Mesodermal cell (in vitro differentiated cells): Measurements from ENCODE around the gene GNE.
"Not testable (repeated sequence)": the region's sequence is repeated elsewhere in the genome, so short reads cannot be mapped to it uniquely, and the experiment has no call there.

Experiments
- H3K27ac ChIP-seq: 2 replicates; pipeline ENCODE4 v1.7.0; 2013; ENCODE audit warnings: mild to moderate bottlenecking, low read depth, low read length, moderate library complexity; ENCODE audit not compliant: severe bottlenecking
- H3K36me3 ChIP-seq: 2 replicates; pipeline ENCODE4 v1.7.1; 2013; ENCODE audit warnings: mild to moderate bottlenecking, low read length, moderate library complexity; ENCODE audit not compliant: control insufficient read depth, insufficient read depth
- H3K4me1 ChIP-seq: one replicate; pipeline ENCODE4 v1.7.1; 2013; ENCODE audit warnings: mild to moderate bottlenecking, low read length; ENCODE audit not compliant: insufficient read depth, control insufficient read depth, poor library complexity, severe bottlenecking
- H3K4me3 ChIP-seq: 2 replicates; pipeline ENCODE4 v1.7.0; 2013; ENCODE audit warnings: low read length, control low read depth, mild to moderate bottlenecking; ENCODE audit not compliant: insufficient read depth, poor library complexity, severe bottlenecking; ENCODE audit errors: extremely low read depth
- H3K9me3 ChIP-seq: 2 replicates; pipeline ENCODE4 v1.7.1; 2013; ENCODE audit warnings: mild to moderate bottlenecking, low read length, moderate library complexity; ENCODE audit not compliant: control insufficient read depth
- WGBS, 2 experiments: methylation state at CpG; one replicate each; pipeline ENCODE4 v1.1.5; 2013; ENCODE audit warnings: missing lambda C conversion rate in 2 of 2; ENCODE audit not compliant: insufficient coverage in 2 of 2; 5-methylcytosine and 5-hydroxymethylcytosine counted together

GNE gene

GRCh38 chr9:36239675-36240074 is 18.6 kb downstream of the GNE start:
- not testable (repeated sequence) for H3K27ac ChIP-seq, H3K9me3 ChIP-seq
- 100% methylated on average over 1 to 3 of the region's 3 CpGs for WGBS, 2 experiments

GRCh38 chr9:36239205-36239604 is 19.0 kb downstream of the GNE start:
- H3K27ac ChIP-seq, H3K4me3 ChIP-seq, H3K4me1 ChIP-seq, H3K9me3 ChIP-seq: not testable (repeated sequence)
- WGBS, 2 experiments, result 91 to 98% methylated on average over 5 of the region's 7 CpGs
- peaks cover 66% of the 10 kb centered on the region for H3K36me3 ChIP-seq

More at GRCh38 chr9:36239675-36240074, 18.6 kb downstream of the GNE start:
- H3K4me3 ChIP-seq, H3K4me1 ChIP-seq: not testable (repeated sequence)
- peaks cover 64% of the 10 kb centered on the region for H3K36me3 ChIP-seq

- 100% methylated on average over 1 of the region's 3 CpGs; no CpG with 5 or more reads in 1 of the 2 experiments for WGBS, 2 experiments
- Histone ChIP-seq H3K36me3 (peaks cover 68% of the 10 kb centered on the region), H3K4me1 (no peaks in the 10 kb centered on the region), H3K4me3 (no peak overlapping the region), H3K27ac (no peak overlapping the region), H3K9me3 (no peaks in the 10 kb centered on the region)
Observed at GRCh38 chr9:36237230-36237629, 21.0 kb downstream of the GNE start.

GRCh38 chr9:36222449-36222848 is 35.8 kb downstream of the GNE start:
- H3K4me1 ChIP-seq, result no peaks in the 10 kb centered on the region
- 100% methylated on average over 1 of the region's 1 CpG; no CpG with 5 or more reads in 1 of the 2 experiments for WGBS, 2 experiments
- H3K4me3 ChIP-seq, result no peak overlapping the region
- no peak overlapping the region for H3K27ac ChIP-seq
- H3K36me3 ChIP-seq, result peaks cover 95% of the 10 kb centered on the region
- H3K9me3 ChIP-seq, result peaks cover 8% of the 10 kb centered on the region

- peaks cover 95% of the 10 kb centered on the region for H3K36me3 ChIP-seq
- WGBS, 2 experiments, result 82 to 87% methylated on average over 1 to 3 of the region's 3 CpGs
- H3K4me3 ChIP-seq, result no peak overlapping the region
- H3K27ac ChIP-seq, result no peak overlapping the region
- peaks cover 8% of the 10 kb centered on the region for H3K9me3 ChIP-seq
- no peaks in the 10 kb centered on the region for H3K4me1 ChIP-seq
Observed at GRCh38 chr9:36221667-36222066, 36.6 kb downstream of the GNE start.

- H3K4me1 ChIP-seq, result peaks cover 2% of the 10 kb centered on the region
- WGBS, 2 experiments, result 97% methylated on average over 6 to 7 of the region's 7 CpGs
- H3K4me3 ChIP-seq, result no peak overlapping the region
- no peak overlapping the region for H3K27ac ChIP-seq
- H3K36me3 ChIP-seq, result peaks cover 82% of the 10 kb centered on the region
- H3K9me3 ChIP-seq, result peaks cover 8% of the 10 kb centered on the region
Observed at GRCh38 chr9:36218411-36218901, 39.8 kb downstream of the GNE start.

GRCh38 chr9:36218011-36218410 is 40.2 kb downstream of the GNE start:
- peaks cover 2% of the 10 kb centered on the region for H3K4me1 ChIP-seq
- peaks cover 82% of the 10 kb centered on the region for H3K36me3 ChIP-seq
- WGBS, 2 experiments, result 82 to 100% methylated on average over 2 to 4 of the region's 5 CpGs
- peaks cover 8% of the 10 kb centered on the region for H3K9me3 ChIP-seq
- no peak overlapping the region for H3K27ac ChIP-seq
- no peak overlapping the region for H3K4me3 ChIP-seq

GRCh38 chr9:36217256-36217968 is 40.8 kb downstream of the GNE start:
- Histone ChIP-seq H3K27ac (no peak overlapping the region), H3K4me3 (no peak overlapping the region), H3K4me1 (peaks cover 2% of the 10 kb centered on the region), H3K9me3 (peaks cover 2% of the 10 kb centered on the region), H3K36me3 (peaks cover 82% of the 10 kb centered on the region)
- WGBS, 2 experiments, result 81 to 87% methylated on average over 8 to 11 of the region's 13 CpGs

GRCh38 chr9:36214571-36214970 is 43.7 kb downstream of the GNE start:
- peaks cover 2% of the 10 kb centered on the region for H3K4me1 ChIP-seq
- H3K36me3 ChIP-seq, result peaks cover 81% of the 10 kb centered on the region
- peak overlapping the region; percentile 65 for H3K27ac ChIP-seq
- no peaks in the 10 kb centered on the region for H3K9me3 ChIP-seq
- H3K4me3 ChIP-seq, result no peak overlapping the region

GRCh38 chr9:36213989-36214388 is 44.3 kb downstream of the GNE start:
- Histone ChIP-seq H3K4me3 (no peak overlapping the region), H3K4me1 (peaks cover 2% of the 10 kb centered on the region), H3K36me3 (peaks cover 81% of the 10 kb centered on the region), H3K9me3 (no peaks in the 10 kb centered on the region), H3K27ac (peak overlapping the region; percentile 65)
- 100% methylated on average over 1 to 4 of the region's 4 CpGs for WGBS, 2 experiments

GRCh38 chr9:36213387-36213786 is 44.9 kb downstream of the GNE start:
- no peak overlapping the region for H3K4me3 ChIP-seq
- H3K4me1 ChIP-seq, result peaks cover 4% of the 10 kb centered on the region
- 93 to 98% methylated on average over 1 to 4 of the region's 4 CpGs for WGBS, 2 experiments
- no peak overlapping the region for H3K27ac ChIP-seq
- H3K9me3 ChIP-seq, result no peaks in the 10 kb centered on the region
- peaks cover 83% of the 10 kb centered on the region for H3K36me3 ChIP-seq
